A549 treated with Mapracorat at 1 μM for 4 hours (cell line): Measurements from ENCODE around the gene NT5C3A. TPM values are rescaled to one million over a fixed set of nuclear protein-coding genes. Genes with fewer than 3 reads are reported as not detected.

Experiments used
- total RNA-seq: library from RNA; stranded (reverse); fragments of 200-300 nt; extraction: Qiagen RNA extraction; gene quantifications from 5 replicates; pipeline ENCODE4 v1.2.3, GENCODE V29; 2022

NT5C3A gene
- total RNA-seq, result 31.6 to 39.1 TPM (median 35.3 TPM) in 5 replicates

DNA sequence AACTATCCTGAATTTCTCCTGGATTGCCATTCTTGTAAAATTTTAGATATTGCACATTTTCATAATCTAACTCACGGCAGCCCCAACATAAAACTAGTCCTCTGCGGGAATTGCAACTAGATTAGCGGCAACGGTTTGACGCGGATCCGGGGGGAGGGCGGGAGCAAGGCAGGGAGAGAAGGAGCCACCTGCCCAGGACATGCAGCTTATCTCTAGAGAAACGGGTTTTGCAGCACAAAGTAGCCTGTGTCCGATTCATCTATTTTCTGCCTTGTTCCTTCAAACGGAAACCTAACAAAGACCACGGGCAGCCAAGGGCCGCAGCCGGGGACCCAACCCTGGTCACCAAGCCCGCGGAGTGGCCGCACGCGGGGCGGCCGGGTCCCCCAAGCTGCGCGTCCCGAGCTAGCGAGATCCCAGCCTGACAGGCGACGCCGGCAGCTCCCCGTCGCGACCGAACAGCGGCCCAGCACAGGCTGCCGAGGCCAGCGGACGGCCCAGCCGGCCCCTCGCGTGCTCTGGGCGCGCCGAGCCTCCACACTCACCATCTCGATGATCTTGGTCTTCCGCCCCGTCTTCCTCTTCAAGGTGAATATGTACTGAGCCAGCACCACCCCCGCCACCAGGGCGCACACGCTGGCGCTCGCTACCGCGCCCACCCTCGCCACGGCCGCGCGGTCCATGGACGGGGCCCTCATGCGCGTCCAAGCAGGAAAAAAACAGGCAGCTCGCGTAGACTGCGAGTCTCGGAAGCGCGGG is at the start of gene NT5C3A:
Gene NT5C3A (minus strand): TSS at position 754 of the 759 bp plus-strand sequence. CDS start 71 bp downstream, at position 683.

DNA sequence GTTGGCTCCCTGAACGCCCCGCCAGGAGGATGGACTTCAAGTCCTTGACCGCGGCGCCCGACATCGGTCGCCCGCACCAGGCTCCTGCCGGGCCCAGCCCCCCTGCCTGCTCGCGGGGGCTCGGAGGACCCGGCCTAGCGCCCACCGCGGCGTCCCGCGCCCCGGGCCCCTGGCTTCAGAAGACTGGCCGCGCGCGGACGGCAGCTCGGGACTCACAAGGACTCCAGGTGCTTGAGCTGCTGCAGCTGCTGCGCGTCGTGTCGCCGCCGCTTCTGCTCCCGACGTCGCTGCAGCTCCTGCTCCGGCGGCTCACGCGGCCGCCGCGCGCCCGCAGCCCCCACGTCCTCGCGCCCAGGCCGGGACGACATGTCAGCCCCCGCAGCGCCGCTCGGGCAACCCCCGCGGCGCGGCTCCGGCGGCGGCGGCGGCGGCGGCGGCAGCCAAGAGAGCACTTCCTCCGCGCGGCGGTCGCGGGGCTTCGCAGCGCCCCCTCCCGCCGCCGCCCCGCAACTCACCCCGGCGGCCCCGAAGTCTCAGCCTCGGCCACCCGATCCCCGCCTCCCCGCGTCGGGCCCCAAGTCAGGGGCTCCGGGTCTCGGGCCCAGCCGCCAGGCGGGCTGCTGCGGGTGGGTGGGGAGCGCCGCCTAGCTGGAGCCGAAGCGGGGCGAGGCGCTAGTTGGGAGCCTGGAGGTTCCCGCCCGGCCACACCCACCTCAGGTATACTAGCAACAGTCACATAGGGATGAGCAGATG is 46.6 kb upstream of the NT5C3A start, which contains the start of gene RP9:
Gene RP9 (minus strand): TSS at position 400 of the 753 bp plus-strand sequence. CDS start 32 bp downstream, at position 368.

Other genes starting within 250 kb of the NT5C3A start
- 22.3 to 26.2 TPM (median 25.2 TPM) in 5 replicates for gene KBTBD2, start 171.0 kb downstream of the NT5C3A start, total RNA-seq
- 78.2 to 120 TPM (median 87.7 TPM) in 5 replicates for gene FKBP9, start 105.3 kb downstream of the NT5C3A start, total RNA-seq
- gene RP9, start 46.6 kb upstream of the NT5C3A start, total RNA-seq, result 32.2 to 36.0 TPM (median 32.8 TPM) in 5 replicates
- gene BBS9, start 66.8 kb upstream of the NT5C3A start, total RNA-seq, result 1.6 to 3.8 TPM (median 3.1 TPM) in 5 replicates